Body of pancreas (tissue), 4 donors: ENCODE data around the gene FAM83G. TPM values are rescaled to one million over a fixed set of nuclear protein-coding genes. Genes with fewer than 3 reads are reported as not detected.
A peak's percentile ranks its signal among the peaks of the same experiment; 100 is the strongest.
"Not testable (repeated sequence)": the region's sequence is repeated elsewhere in the genome, so short reads cannot be mapped to it uniquely, and the experiment has no call there.

ENCODE experiments used
- ATAC-seq: fragments of 150-250 bp; one replicate; pipeline ENCODE4 v1.9.1; 2016
- DNase-seq, 4 donors: peaks; one replicate each; pipeline ENCODE4 v3.0.0-alpha.2; 2019
- H3K27ac ChIP-seq, 4 donors: fragments of 200-600 bp; sonication (generic); 1 replicate in 3 of 4; 2 replicates in 1 of 4; pipeline versions ENCODE4 v1.5.1 to v1.6.1; 2016 to 2019; ENCODE audit warnings: mild to moderate bottlenecking in 1 of 4, mixed read lengths in 1 of 4, moderate library complexity in 1 of 4
- H3K27me3 ChIP-seq, 2 donors: fragments of 200-600 bp; sonication (generic); one replicate each; pipeline ENCODE4 v1.6.0; 2016; ENCODE audit warnings: mild to moderate bottlenecking in 1 of 2
- H3K36me3 ChIP-seq, 2 donors: fragments of 200-600 bp; sonication (generic); replicated peaks in 1 of 2; 2 replicates each; pipeline ENCODE4 v1.5.1; 2016; ENCODE audit warnings: low read depth in 2 of 2; ENCODE audit not compliant: insufficient read depth in 1 of 2
- H3K4me1 ChIP-seq: fragments of 200-600 bp; sonication (generic); one replicate; pipeline ENCODE4 v1.6.0; 2016
- H3K4me3 ChIP-seq, 2 donors: fragments of 200-600 bp; sonication (generic); 1 replicate in 1 of 2; 2 replicates in 1 of 2; pipeline ENCODE4 v1.5.1; 2016 to 2019
- H3K9me3 ChIP-seq, 3 donors: fragments of 200-600 bp; sonication (generic); 1 replicate in 2 of 3; 2 replicates in 1 of 3; pipeline ENCODE4 v1.5.1; 2016
- POLR2A ChIP-seq, 3 donors: fragments of 450-650 bp; IDR thresholded peaks; one replicate each; pipeline ENCODE4 v1.6.1; 2016; ENCODE audit warnings: antibody characterized with exemption in 3 of 3, mild to moderate bottlenecking in 2 of 3
- WGBS, 2 donors: methylation state at CpG; one replicate each; pipeline ENCODE4 v1.1.5; 2017; 5-methylcytosine and 5-hydroxymethylcytosine counted together
- intact Hi-C: fragments of 100-400 bp; cut with DNase I; formaldehyde crosslinking; loops from one replicate; pipeline ENCODE4 v1.15.1; 2023
- total RNA-seq, 2 donors: library from RNA; depleted of rRNA; stranded (reverse); fragments of >200 nt; gene quantifications; one replicate each; pipeline ENCODE4 v1.1.0, GENCODE V29; 2016
- TF ChIP-seq, protein P1 (sequence below), 7 experiments: fragments of 450-650 bp in 4 of 7; fragments of 200-600 bp in 3 of 7; sonication (generic) in 3 of 7; IDR thresholded peaks; one replicate each; pipeline ENCODE4 v1.5.1; 2016 to 2019; ENCODE audit warnings: antibody characterized with exemption in 7 of 7

Gene FAM83G
- total RNA-seq, 2 donors from 2014 or later = 11.4 to 16.5 TPM

DNA sequence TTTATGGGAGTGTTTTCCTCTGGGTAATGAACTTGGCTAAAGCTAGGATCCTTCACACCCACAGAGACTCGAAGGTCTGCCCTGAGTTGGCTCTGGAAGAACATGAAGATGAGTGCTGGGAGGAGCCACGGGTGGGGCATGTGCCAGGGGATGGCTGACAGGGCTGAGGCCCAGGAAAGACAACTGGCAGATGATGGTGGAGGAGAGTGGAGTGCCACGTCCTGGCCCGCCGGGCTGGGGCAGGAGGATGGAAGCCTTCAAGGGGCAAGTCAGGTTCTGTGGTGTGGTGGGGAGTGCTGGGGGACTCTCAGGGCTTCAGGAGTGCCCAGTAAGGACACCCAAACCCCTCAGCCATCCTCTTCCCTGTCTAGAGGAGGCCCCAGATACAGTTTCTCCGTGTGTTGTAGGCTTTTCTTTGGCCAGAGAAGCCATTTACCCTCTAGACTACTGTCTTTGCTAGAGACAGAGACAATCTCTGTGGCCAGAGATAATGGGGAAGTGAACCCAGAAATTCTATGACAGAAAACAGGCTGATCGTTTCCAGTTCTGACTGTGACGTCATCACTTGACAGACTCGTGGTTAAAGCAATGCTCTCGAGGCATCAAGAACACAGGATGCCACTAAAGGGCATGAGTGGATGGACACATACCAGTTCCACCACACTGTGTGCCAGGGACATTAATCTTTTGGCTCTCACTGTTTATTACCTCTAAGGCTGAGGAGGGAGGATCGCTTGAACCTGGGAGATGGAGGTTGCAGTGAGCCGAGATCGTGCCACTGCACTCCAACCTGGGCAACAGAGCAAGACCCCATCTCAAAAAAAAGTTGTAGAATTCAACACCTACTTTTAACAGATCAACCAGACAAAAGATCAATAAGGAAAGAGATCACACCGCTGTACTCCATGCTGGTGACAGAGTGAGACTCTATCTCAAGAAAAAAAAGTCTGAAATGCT, 71.2 kb downstream of the FAM83G start:
- intact Hi-C loops = no loop called here
- WGBS, 2 donors = 69 to 82% methylated on average over 13 to 14 of the region's 14 CpGs
- Histone ChIP-seq H3K36me3 (peaks cover 0 to 12% of the 10 kb centered on the region in 2 donors), H3K4me1 (no peaks in the 10 kb centered on the region), H3K27ac (no peak overlapping the region), H3K27me3 (no peaks in the 10 kb centered on the region), H3K4me3 (no peak overlapping the region), H3K9me3 (no peaks in the 10 kb centered on the region)
- TF ChIP-seq, protein P1, sequence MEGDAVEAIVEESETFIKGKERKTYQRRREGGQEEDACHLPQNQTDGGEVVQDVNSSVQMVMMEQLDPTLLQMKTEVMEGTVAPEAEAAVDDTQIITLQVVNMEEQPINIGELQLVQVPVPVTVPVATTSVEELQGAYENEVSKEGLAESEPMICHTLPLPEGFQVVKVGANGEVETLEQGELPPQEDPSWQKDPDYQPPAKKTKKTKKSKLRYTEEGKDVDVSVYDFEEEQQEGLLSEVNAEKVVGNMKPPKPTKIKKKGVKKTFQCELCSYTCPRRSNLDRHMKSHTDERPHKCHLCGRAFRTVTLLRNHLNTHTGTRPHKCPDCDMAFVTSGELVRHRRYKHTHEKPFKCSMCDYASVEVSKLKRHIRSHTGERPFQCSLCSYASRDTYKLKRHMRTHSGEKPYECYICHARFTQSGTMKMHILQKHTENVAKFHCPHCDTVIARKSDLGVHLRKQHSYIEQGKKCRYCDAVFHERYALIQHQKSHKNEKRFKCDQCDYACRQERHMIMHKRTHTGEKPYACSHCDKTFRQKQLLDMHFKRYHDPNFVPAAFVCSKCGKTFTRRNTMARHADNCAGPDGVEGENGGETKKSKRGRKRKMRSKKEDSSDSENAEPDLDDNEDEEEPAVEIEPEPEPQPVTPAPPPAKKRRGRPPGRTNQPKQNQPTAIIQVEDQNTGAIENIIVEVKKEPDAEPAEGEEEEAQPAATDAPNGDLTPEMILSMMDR (IDR thresholded peaks at IDR 0.05) = no peak
- no peak for DNase-seq
- no peak for ATAC-seq

DNA sequence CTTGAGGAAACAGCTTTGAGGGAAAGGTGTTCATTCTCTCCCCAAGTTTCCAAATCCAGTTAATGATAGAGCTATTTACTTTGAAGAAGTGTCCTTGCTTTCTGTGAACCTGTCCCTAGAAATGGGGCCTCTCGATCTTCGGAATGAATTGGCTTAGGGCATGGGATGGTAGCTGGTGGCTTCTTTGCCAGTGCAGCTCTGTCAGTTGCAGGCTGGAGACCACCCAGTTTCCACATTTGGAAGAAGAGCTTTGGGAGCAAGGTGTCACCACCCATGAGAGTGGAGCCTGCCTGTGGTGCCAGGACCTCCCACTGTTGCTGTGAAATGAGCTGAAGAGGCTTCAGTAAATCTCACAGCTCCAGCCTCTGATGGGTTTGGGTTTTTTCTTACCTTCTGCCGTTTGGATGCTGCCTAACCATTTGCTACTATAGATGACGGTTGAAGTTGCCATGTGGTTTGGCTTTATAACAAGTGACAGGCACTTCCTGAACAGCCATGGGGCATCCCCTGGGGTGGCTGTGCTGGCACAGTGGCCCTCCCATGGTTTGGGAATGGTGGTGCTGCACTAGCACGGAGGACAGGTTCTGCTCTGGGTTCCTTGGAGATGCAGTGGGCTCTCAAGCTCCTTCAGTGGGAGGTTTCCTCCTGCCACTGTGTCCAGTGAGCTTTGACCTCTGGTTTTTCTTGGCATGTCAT, 72.1 kb downstream of the FAM83G start:
- Histone ChIP-seq H3K36me3 (peaks cover 0 to 12% of the 10 kb centered on the region in 2 donors), H3K9me3 (no peaks in the 10 kb centered on the region), H3K4me3 (no peak overlapping the region), H3K27ac (no peak overlapping the region), H3K27me3 (no peaks in the 10 kb centered on the region), H3K4me1 (no peaks in the 10 kb centered on the region)
- 60 to 69% methylated on average over 3 to 5 of the region's 5 CpGs for WGBS, 2 donors
- intact Hi-C loops = no loop called here
- DNase-seq = no peak
- no peak for ATAC-seq
- TF ChIP-seq, protein P1 (IDR thresholded peaks at IDR 0.05) = no peak
- TF ChIP-seq POLR2A (IDR thresholded peaks at IDR 0.05) = no peak

DNA sequence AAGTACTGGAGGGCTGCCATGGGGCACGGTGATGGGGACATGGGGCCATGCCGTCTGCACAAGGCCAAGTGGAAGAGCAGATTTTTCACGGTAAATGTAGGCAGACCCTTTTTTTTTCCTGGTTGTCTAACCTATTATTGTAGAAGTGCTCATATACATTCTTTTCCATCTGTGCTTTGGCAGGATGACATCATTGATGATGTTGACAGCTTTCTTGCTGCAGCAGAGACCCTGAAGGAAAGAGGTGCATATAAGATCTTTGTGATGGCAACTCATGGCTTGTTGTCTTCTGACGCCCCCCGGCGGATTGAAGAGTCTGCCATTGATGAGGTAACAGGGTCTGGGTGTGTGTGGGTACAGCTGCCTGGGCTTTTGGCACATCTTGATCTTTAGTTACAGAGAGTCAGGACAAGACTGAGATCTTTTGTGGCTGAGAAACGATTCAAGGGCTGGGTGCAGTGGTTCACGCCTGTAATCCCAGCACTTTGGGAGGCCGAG, 75.9 kb downstream of the FAM83G start:
- Histone ChIP-seq H3K4me3 (no peak overlapping the region), H3K27ac (no peak overlapping the region), H3K4me1 (peaks cover 9% of the 10 kb centered on the region), H3K9me3 (no peaks in the 10 kb centered on the region), H3K36me3 (peaks cover 0 to 12% of the 10 kb centered on the region in 2 donors), H3K27me3 (no peaks in the 10 kb centered on the region)
- ATAC-seq (no peak), DNase-seq (no peak)
- TF ChIP-seq, protein P1 (IDR thresholded peaks at IDR 0.05) = no peak
- TF ChIP-seq POLR2A (IDR thresholded peaks at IDR 0.05) = no peak
- intact Hi-C loops = no loop called here
- 90 to 91% methylated on average over 9 of the region's 9 CpGs for WGBS, 2 donors

DNA sequence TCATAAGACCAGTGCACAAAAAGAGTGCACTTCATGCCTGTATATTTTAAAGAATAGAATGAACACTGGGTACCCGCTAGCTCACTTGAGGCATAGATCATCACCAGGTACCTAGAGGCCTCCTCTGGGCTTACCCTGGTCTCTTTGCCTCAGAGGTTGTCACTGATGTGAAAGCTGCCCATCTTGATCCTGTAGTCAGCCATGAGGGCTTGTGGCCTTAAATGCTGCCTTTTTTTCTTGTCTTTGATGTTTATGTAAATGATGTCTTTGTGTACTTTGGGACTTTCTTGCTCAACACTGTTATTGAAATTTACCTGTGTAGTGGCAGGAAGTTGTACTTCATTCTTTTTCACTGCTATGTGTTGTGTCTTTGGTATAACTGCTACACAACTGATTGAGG, 79.4 kb downstream of the FAM83G start:
- H3K9me3 ChIP-seq = no peaks in the 10 kb centered on the region
- no peak overlapping the region for H3K27ac ChIP-seq
- intact Hi-C loops = no loop called here
- peaks cover 26% of the 10 kb centered on the region for H3K4me1 ChIP-seq
- 91 to 100% methylated on average over 1 of the region's 1 CpG for WGBS, 2 donors
- no peaks in the 10 kb centered on the region for H3K27me3 ChIP-seq
- peaks cover 0 to 3% of the 10 kb centered on the region in 2 donors for H3K36me3 ChIP-seq
- DNase-seq (no peak), ATAC-seq (no peak)
- H3K4me3 ChIP-seq = no peak overlapping the region
- TF ChIP-seq POLR2A (IDR thresholded peaks at IDR 0.05) = no peak
- TF ChIP-seq, protein P1 (IDR thresholded peaks at IDR 0.05) = no peak

DNA sequence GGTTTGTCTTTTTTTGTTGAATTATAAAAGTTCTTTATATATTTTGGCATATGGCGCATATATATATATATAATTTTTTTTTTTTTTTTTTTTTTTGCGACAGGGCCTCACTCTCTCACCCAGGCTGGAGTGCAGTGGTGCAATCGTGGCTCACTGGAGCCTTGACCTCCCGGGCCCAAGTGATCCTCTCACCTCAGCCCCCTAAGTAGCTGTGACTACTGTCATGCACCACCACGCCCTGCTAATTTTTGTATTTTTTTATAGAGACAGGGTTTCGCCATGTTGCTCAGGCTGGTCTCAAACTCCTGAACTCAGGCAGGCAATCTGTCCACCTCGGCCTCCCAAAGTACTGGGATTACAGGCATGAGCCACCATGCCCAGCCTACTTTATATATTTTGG, 82.0 kb downstream of the FAM83G start:
- H3K36me3 ChIP-seq, intact Hi-C loops, H3K9me3 ChIP-seq, ATAC-seq, H3K4me3 ChIP-seq, H3K27me3 ChIP-seq, DNase-seq: not testable (repeated sequence)
- Histone ChIP-seq H3K4me1 (peaks cover 30% of the 10 kb centered on the region), H3K27ac (peak overlapping the region in 1 of 4 donors; percentile 33)
- WGBS, 2 donors = 94 to 98% methylated on average over 7 of the region's 7 CpGs
